ENCODE data around the gene ARFGEF3. TPM values are rescaled to one million over a fixed set of nuclear protein-coding genes. Genes with fewer than 3 reads are reported as not detected.

Gene ARFGEF3
- total and polyA plus RNA-seq, 3 experiments from 2014 or later, result 0.09 to 0.11 TPM; not detected in 1

GRCh38 chr6:138176652-138177232 lies 15.0 kb downstream of the ARFGEF3 start:
- POLR2A ChIA-PET, result no interaction called here
- peaks cover 20 to 37% of the 10 kb centered on the region in 2 donors for H3K27me3 Mint-ChIP-seq
- CTCF ChIA-PET, result no interaction called here

GRCh38 chr6:138182939-138183789 lies 21.4 kb downstream of the ARFGEF3 start:
- Mint-ChIP-seq H3K27ac (no peak overlapping the region), H3K4me1 (no peaks in the 10 kb centered on the region), H3K27me3 (peaks cover 23 to 50% of the 10 kb centered on the region in 2 donors), H3K4me3 (no peak overlapping the region), H3K36me3 (peaks cover 0 to 1% (median 0%) of the 10 kb centered on the region in 3 donors), H3K9me3 (peaks cover 4 to 15% (median 5%) of the 10 kb centered on the region in 5 donors)
- ChIA-PET CTCF (no interaction called here), POLR2A (no interaction called here)
- Histone ChIP-seq H3K4me3 (ENCODE audit: low read length) (no peak overlapping the region), H3K27me3 (ENCODE audit: insufficient read depth, low read length, poor library complexity, severe bottlenecking) (no peaks in the 10 kb centered on the region), H3K36me3 (ENCODE audit: insufficient read depth, low read length) (no peaks in the 10 kb centered on the region), H3K27ac (ENCODE audit: low read depth, low read length) (no peak overlapping the region), H3K4me1 (ENCODE audit: insufficient read depth, low read length) (no peaks in the 10 kb centered on the region), H3K9me3 (ENCODE audit: low read length) (peaks cover 3% of the 10 kb centered on the region)
- DNase-seq, result no peak

More at GRCh38 chr6:138176652-138177232, 15.0 kb downstream of the ARFGEF3 start:
- no peaks in the 10 kb centered on the region for H3K4me1 Mint-ChIP-seq
- Histone ChIP-seq H3K27me3 (ENCODE audit: insufficient read depth, low read length, poor library complexity, severe bottlenecking) (no peaks in the 10 kb centered on the region), H3K9me3 (ENCODE audit: low read length) (peaks cover 7% of the 10 kb centered on the region), H3K4me3 (ENCODE audit: low read length) (no peak overlapping the region), H3K4me1 (ENCODE audit: insufficient read depth, low read length) (no peaks in the 10 kb centered on the region), H3K27ac (ENCODE audit: low read depth, low read length) (no peak overlapping the region), H3K36me3 (ENCODE audit: insufficient read depth, low read length) (no peaks in the 10 kb centered on the region)
- peaks cover 20 to 36% (median 33%) of the 10 kb centered on the region in 5 donors for H3K9me3 Mint-ChIP-seq
- H3K27ac Mint-ChIP-seq, result no peak overlapping the region
- DNase-seq, result no peak
- peaks cover 0 to 1% (median 0%) of the 10 kb centered on the region in 3 donors for H3K36me3 Mint-ChIP-seq
- H3K4me3 Mint-ChIP-seq, result no peak overlapping the region

GRCh38 chr6:138183790-138184134 lies 22.0 kb downstream of the ARFGEF3 start:
- no peaks in the 10 kb centered on the region for H3K27me3 ChIP-seq (ENCODE audit: insufficient read depth, low read length, poor library complexity, severe bottlenecking)
- no peaks in the 10 kb centered on the region for H3K9me3 ChIP-seq (ENCODE audit: low read length)
- no peaks in the 10 kb centered on the region for H3K36me3 ChIP-seq (ENCODE audit: insufficient read depth, low read length)
- H3K36me3 Mint-ChIP-seq, result no peaks in the 10 kb centered on the region
- POLR2A ChIA-PET, result no interaction called here
- no peak overlapping the region for H3K27ac ChIP-seq (ENCODE audit: low read depth, low read length)
- peaks cover 26 to 56% of the 10 kb centered on the region in 2 donors for H3K27me3 Mint-ChIP-seq
- H3K9me3 Mint-ChIP-seq, result peaks cover 0 to 9% (median 0%) of the 10 kb centered on the region in 5 donors
- H3K4me1 ChIP-seq (ENCODE audit: insufficient read depth, low read length), result no peaks in the 10 kb centered on the region
- H3K4me3 Mint-ChIP-seq, result no peak overlapping the region
- DNase-seq, result no peak
- H3K4me3 ChIP-seq (ENCODE audit: low read length), result no peak overlapping the region
- CTCF ChIA-PET, result no interaction called here
- no peak overlapping the region for H3K27ac Mint-ChIP-seq
- no peaks in the 10 kb centered on the region for H3K4me1 Mint-ChIP-seq

- ChIA-PET CTCF (no interaction called here), POLR2A (no interaction called here)
- H3K9me3 Mint-ChIP-seq, result peaks cover 0 to 7% (median 0%) of the 10 kb centered on the region in 5 donors
- H3K9me3 ChIP-seq (ENCODE audit: low read length), result no peaks in the 10 kb centered on the region
- no peak overlapping the region for H3K27ac ChIP-seq (ENCODE audit: low read depth, low read length)
- H3K4me1 Mint-ChIP-seq, result no peaks in the 10 kb centered on the region
- peaks cover 26 to 61% of the 10 kb centered on the region in 2 donors for H3K27me3 Mint-ChIP-seq
- no peaks in the 10 kb centered on the region for H3K27me3 ChIP-seq (ENCODE audit: insufficient read depth, low read length, poor library complexity, severe bottlenecking)
- H3K36me3 ChIP-seq (ENCODE audit: insufficient read depth, low read length), result no peaks in the 10 kb centered on the region
- no peak overlapping the region for H3K4me3 Mint-ChIP-seq
- no peaks in the 10 kb centered on the region for H3K4me1 ChIP-seq (ENCODE audit: insufficient read depth, low read length)
- H3K27ac Mint-ChIP-seq, result no peak overlapping the region
- no peak overlapping the region for H3K4me3 ChIP-seq (ENCODE audit: low read length)
- DNase-seq, result no peak
- H3K36me3 Mint-ChIP-seq, result no peaks in the 10 kb centered on the region
Measured at GRCh38 chr6:138184230-138184629, 22.5 kb downstream of the ARFGEF3 start.

GRCh38 chr6:138187156-138187555 lies 25.4 kb downstream of the ARFGEF3 start:
- no peak for DNase-seq
- H3K27me3 Mint-ChIP-seq, result peaks cover 19 to 68% of the 10 kb centered on the region in 2 donors
- no peak overlapping the region for H3K4me3 ChIP-seq (ENCODE audit: low read length)
- H3K27me3 ChIP-seq (ENCODE audit: insufficient read depth, low read length, poor library complexity, severe bottlenecking), result no peaks in the 10 kb centered on the region
- no peak overlapping the region for H3K4me3 Mint-ChIP-seq
- no peaks in the 10 kb centered on the region for H3K36me3 Mint-ChIP-seq
- CTCF ChIA-PET, result no interaction called here
- H3K36me3 ChIP-seq (ENCODE audit: insufficient read depth, low read length), result no peaks in the 10 kb centered on the region
- no peaks in the 10 kb centered on the region for H3K9me3 Mint-ChIP-seq
- no peak overlapping the region for H3K27ac Mint-ChIP-seq
- POLR2A ChIA-PET, result no interaction called here
- no peaks in the 10 kb centered on the region for H3K9me3 ChIP-seq (ENCODE audit: low read length)
- H3K4me1 Mint-ChIP-seq, result no peaks in the 10 kb centered on the region
- H3K27ac ChIP-seq (ENCODE audit: low read depth, low read length), result no peak overlapping the region
- no peaks in the 10 kb centered on the region for H3K4me1 ChIP-seq (ENCODE audit: insufficient read depth, low read length)

GRCh38 chr6:138188278-138188941 lies 26.7 kb downstream of the ARFGEF3 start:
- Histone ChIP-seq H3K27me3 (ENCODE audit: insufficient read depth, low read length, poor library complexity, severe bottlenecking) (no peaks in the 10 kb centered on the region), H3K36me3 (ENCODE audit: insufficient read depth, low read length) (no peaks in the 10 kb centered on the region), H3K4me3 (ENCODE audit: low read length) (no peak overlapping the region), H3K9me3 (ENCODE audit: low read length) (no peaks in the 10 kb centered on the region), H3K27ac (ENCODE audit: low read depth, low read length) (no peak overlapping the region), H3K4me1 (ENCODE audit: insufficient read depth, low read length) (no peaks in the 10 kb centered on the region)
- CTCF ChIA-PET, result no interaction called here
- H3K36me3 Mint-ChIP-seq, result no peaks in the 10 kb centered on the region
- H3K4me1 Mint-ChIP-seq, result no peaks in the 10 kb centered on the region
- peaks cover 14 to 57% of the 10 kb centered on the region in 2 donors for H3K27me3 Mint-ChIP-seq
- H3K27ac Mint-ChIP-seq, result no peak overlapping the region
- H3K9me3 Mint-ChIP-seq, result no peaks in the 10 kb centered on the region
- POLR2A ChIA-PET, result no interaction called here
- DNase-seq, result no peak
- H3K4me3 Mint-ChIP-seq, result no peak overlapping the region

GRCh38 chr6:138194287-138194686 lies 32.5 kb downstream of the ARFGEF3 start:
- peaks cover 4 to 39% of the 10 kb centered on the region in 2 donors for H3K27me3 Mint-ChIP-seq
- no peak overlapping the region for H3K4me3 Mint-ChIP-seq
- no peak overlapping the region for H3K27ac ChIP-seq (ENCODE audit: low read depth, low read length)
- no peaks in the 10 kb centered on the region for H3K4me1 Mint-ChIP-seq
- no peaks in the 10 kb centered on the region for H3K36me3 Mint-ChIP-seq
- POLR2A ChIA-PET, result no interaction called here
- no peak overlapping the region for H3K4me3 ChIP-seq (ENCODE audit: low read length)
- H3K36me3 ChIP-seq (ENCODE audit: insufficient read depth, low read length), result no peaks in the 10 kb centered on the region
- no peaks in the 10 kb centered on the region for H3K9me3 Mint-ChIP-seq
- no peak for DNase-seq
- H3K27ac Mint-ChIP-seq, result no peak overlapping the region
- no peaks in the 10 kb centered on the region for H3K4me1 ChIP-seq (ENCODE audit: insufficient read depth, low read length)
- no peaks in the 10 kb centered on the region for H3K27me3 ChIP-seq (ENCODE audit: insufficient read depth, low read length, poor library complexity, severe bottlenecking)
- CTCF ChIA-PET, result no interaction called here
- H3K9me3 ChIP-seq (ENCODE audit: low read length), result no peaks in the 10 kb centered on the region

GRCh38 chr6:138196122-138196738 lies 34.5 kb downstream of the ARFGEF3 start:
- Histone ChIP-seq H3K9me3 (ENCODE audit: low read length) (no peaks in the 10 kb centered on the region), H3K4me1 (ENCODE audit: insufficient read depth, low read length) (no peaks in the 10 kb centered on the region), H3K27me3 (ENCODE audit: insufficient read depth, low read length, poor library complexity, severe bottlenecking) (no peaks in the 10 kb centered on the region), H3K36me3 (ENCODE audit: insufficient read depth, low read length) (no peaks in the 10 kb centered on the region), H3K27ac (ENCODE audit: low read depth, low read length) (no peak overlapping the region), H3K4me3 (ENCODE audit: low read length) (no peak overlapping the region)
- Mint-ChIP-seq H3K27me3 (peaks cover 8 to 40% of the 10 kb centered on the region in 2 donors), H3K27ac (no peak overlapping the region), H3K36me3 (no peaks in the 10 kb centered on the region), H3K9me3 (peaks cover 0 to 4% (median 2%) of the 10 kb centered on the region in 5 donors), H3K4me3 (no peak overlapping the region), H3K4me1 (no peaks in the 10 kb centered on the region)
- DNase-seq, result no peak
- CTCF ChIA-PET, result no interaction called here
- POLR2A ChIA-PET, result no interaction called here
